HepG2 (cell line): ENCODE results near the gene IRF6. TPM values are rescaled to one million over a fixed set of nuclear protein-coding genes. Genes with fewer than 3 reads are reported as not detected.
A peak's percentile ranks its signal among the peaks of the same experiment; 100 is the strongest.

Experiments used
- AKNA ChIP-seq: sonication (generic); formaldehyde crosslinking; IDR thresholded peaks from 2 replicates; pipeline ENCODE4 v1.4.0; 2020; ENCODE audit warnings: missing genetic modification reagents, borderline replicate concordance
- RXRB ChIP-seq: IDR thresholded peaks from 2 replicates; pipeline ENCODE4 v1.6.1; 2016; ENCODE audit warnings: borderline replicate concordance, missing genetic modification reagents, missing compliant biosample characterization
- SMAD3 ChIP-seq: sonication (generic); formaldehyde crosslinking; IDR thresholded peaks from 2 replicates; pipeline ENCODE4 v1.4.0; 2020; ENCODE audit warnings: missing genetic modification reagents
- TRIM22 ChIP-seq: fragments of 450-650 bp; IDR thresholded peaks from 2 replicates; pipeline ENCODE4 v1.6.1; 2017
- U2AF1 ChIP-seq: fragments of 200-400 bp; formaldehyde crosslinking; optimal IDR thresholded peaks from 2 replicates; pipeline ENCODE3; 2017; ENCODE audit warnings: mild to moderate bottlenecking, low read depth, low read length
- ZFP37 ChIP-seq: sonication (generic); formaldehyde crosslinking; IDR thresholded peaks from 2 replicates; pipeline ENCODE4 v1.4.0; 2020; ENCODE audit warnings: missing genetic modification reagents, borderline replicate concordance
- ZNF143 ChIP-seq: sonication (generic); formaldehyde crosslinking; IDR thresholded peaks from 2 replicates; pipeline ENCODE4 v1.4.0; 2020; ENCODE audit warnings: missing genetic modification reagents
- ZNF17 ChIP-seq: sonication (generic); formaldehyde crosslinking; IDR thresholded peaks from 2 replicates; pipeline ENCODE4 v1.5.0; 2020; ENCODE audit warnings: mild to moderate bottlenecking, missing genetic modification reagents
- ZNF773 ChIP-seq: sonication (generic); formaldehyde crosslinking; IDR thresholded peaks from 2 replicates; pipeline ENCODE4 v1.4.0; 2020; ENCODE audit warnings: missing genetic modification reagents, borderline replicate concordance
- ZNF776 ChIP-seq: sonication (generic); formaldehyde crosslinking; IDR thresholded peaks from 2 replicates; pipeline ENCODE4 v1.4.0; 2020; ENCODE audit warnings: mild to moderate bottlenecking, missing genetic modification reagents
- ZSCAN30 ChIP-seq: sonication (generic); formaldehyde crosslinking; IDR thresholded peaks from 2 replicates; pipeline ENCODE4 v1.5.0; 2020; ENCODE audit warnings: mild to moderate bottlenecking, missing genetic modification reagents
- polyA plus RNA-seq, 8 experiments: library from polyadenylated mRNA; depleted of rRNA in 3 of 8; stranded (reverse) in 7 of 8; unstranded in 1 of 8; fragments of >200 nt; fragmentation: Illumina TruSeq in 4 of 8; extraction: Trizol in 4 of 8; gene quantifications; 2 replicates each; pipeline versions ENCODE4 v1.2.1 to v1.2.3, GENCODE V29; 2011 to 2016; ENCODE audit warnings: low read depth in 4 of 8, missing spikeins in 1 of 8, mixed read lengths in 1 of 8; ENCODE audit not compliant: insufficient read depth in 1 of 8
- total RNA-seq, 5 experiments: library from RNA; depleted of rRNA; stranded (reverse); fragments of >200 nt; fragmentation: Illumina TruSeq; extraction: Trizol; gene quantifications; 2 replicates each; pipeline ENCODE4 v1.2.3, GENCODE V29; 2016; ENCODE audit warnings: low read depth in 1 of 5
- TF ChIP-seq, protein P1 (sequence below): sonication (generic); formaldehyde crosslinking; IDR thresholded peaks from 2 replicates; pipeline ENCODE4 v1.5.0; 2020; ENCODE audit warnings: missing genetic modification reagents
- TF ChIP-seq, protein P2 (sequence below): sonication (generic); formaldehyde crosslinking; IDR thresholded peaks from 2 replicates; pipeline ENCODE4 v1.4.0; 2020; ENCODE audit warnings: missing genetic modification reagents, mild to moderate bottlenecking, borderline replicate concordance
- TF ChIP-seq, protein P3 (sequence below): sonication (generic); formaldehyde crosslinking; IDR thresholded peaks from 2 replicates; pipeline ENCODE4 v1.8.1; 2023; ENCODE audit warnings: mild to moderate bottlenecking, inconsistent platforms, moderate library complexity, missing genetic modification reagents, borderline replicate concordance
- TF ChIP-seq, protein P4 (sequence below): sonication (generic); formaldehyde crosslinking; IDR thresholded peaks from 2 replicates; pipeline ENCODE4 v1.4.0; 2020; ENCODE audit warnings: missing genetic modification reagents

Gene IRF6
- total and polyA plus RNA-seq, 2 of the 13 experiments (the other 11 are each of a cell fraction or from before 2014, with no cell fraction given): 0.02 TPM; not detected in 1

GRCh38 chr1:209747580-209748262, 58.2 kb downstream of the IRF6 start (continued):
- TF ChIP-seq, protein P1, sequence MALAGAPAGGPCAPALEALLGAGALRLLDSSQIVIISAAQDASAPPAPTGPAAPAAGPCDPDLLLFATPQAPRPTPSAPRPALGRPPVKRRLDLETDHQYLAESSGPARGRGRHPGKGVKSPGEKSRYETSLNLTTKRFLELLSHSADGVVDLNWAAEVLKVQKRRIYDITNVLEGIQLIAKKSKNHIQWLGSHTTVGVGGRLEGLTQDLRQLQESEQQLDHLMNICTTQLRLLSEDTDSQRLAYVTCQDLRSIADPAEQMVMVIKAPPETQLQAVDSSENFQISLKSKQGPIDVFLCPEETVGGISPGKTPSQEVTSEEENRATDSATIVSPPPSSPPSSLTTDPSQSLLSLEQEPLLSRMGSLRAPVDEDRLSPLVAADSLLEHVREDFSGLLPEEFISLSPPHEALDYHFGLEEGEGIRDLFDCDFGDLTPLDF (CRISPR knock-in tag): no peak
- TF ChIP-seq, protein P2, sequence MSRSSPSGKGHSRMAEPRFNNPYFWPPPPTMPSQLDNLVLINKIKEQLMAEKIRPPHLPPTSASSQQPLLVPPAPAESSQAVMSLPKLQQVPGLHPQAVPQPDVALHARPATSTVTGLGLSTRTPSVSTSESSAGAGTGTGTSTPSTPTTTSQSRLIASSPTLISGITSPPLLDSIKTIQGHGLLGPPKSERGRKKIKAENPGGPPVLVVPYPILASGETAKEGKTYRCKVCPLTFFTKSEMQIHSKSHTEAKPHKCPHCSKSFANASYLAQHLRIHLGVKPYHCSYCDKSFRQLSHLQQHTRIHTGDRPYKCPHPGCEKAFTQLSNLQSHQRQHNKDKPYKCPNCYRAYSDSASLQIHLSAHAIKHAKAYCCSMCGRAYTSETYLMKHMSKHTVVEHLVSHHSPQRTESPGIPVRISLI (CRISPR knock-in tag): no peak
- TF ChIP-seq, protein P3, sequence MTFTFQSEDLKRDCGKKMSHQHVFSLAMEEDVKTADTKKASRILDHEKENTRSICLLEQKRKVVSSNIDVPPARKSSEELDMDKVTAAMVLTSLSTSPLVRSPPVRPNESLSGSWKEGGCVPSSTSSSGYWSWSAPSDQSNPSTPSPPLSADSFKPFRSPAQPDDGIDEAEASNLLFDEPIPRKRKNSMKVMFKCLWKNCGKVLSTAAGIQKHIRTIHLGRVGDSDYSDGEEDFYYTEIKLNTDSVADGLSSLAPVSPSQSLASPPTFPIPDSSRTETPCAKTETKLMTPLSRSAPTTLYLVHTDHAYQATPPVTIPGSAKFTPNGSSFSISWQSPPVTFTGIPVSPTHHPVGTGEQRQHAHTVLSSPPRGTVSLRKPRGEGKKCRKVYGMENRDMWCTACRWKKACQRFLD (CRISPR knock-in tag): no peak
- TF ChIP-seq RXRB (CRISPR knock-in tag) (peak; percentile 53; the same call in 1 of the 2 replicates), ZNF17 (CRISPR knock-in tag) (no peak), ZNF773 (CRISPR knock-in tag) (no peak), ZSCAN30 (CRISPR knock-in tag) (no peak), ZFP37 (CRISPR knock-in tag) (no peak), AKNA (CRISPR knock-in tag) (no peak), TRIM22 (no peak), U2AF1 (no peak), ZNF143 (CRISPR knock-in tag) (no peak), ZNF776 (CRISPR knock-in tag) (no peak), SMAD3 (CRISPR knock-in tag) (0 out of 2 replicates have a peak, but pooled peaks have one; percentile 45)
- TF ChIP-seq, protein P4, sequence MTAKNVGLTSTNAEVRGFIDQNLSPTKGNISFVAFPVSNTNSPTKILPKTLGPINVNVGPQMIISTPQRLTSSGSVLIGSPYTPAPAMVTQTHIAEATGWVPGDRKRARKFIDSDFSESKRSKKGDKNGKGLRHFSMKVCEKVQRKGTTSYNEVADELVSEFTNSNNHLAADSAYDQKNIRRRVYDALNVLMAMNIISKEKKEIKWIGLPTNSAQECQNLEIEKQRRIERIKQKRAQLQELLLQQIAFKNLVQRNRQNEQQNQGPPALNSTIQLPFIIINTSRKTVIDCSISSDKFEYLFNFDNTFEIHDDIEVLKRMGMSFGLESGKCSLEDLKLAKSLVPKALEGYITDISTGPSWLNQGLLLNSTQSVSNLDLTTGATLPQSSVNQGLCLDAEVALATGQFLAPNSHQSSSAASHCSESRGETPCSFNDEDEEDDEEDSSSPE (CRISPR knock-in tag): peak; percentile 24; the same call in 1 of the 2 replicates
